HG03460 (cell line): ENCODE data around the gene TOR1A.
"Not testable (repeated sequence)": the region's sequence is repeated elsewhere in the genome, so short reads cannot be mapped to it uniquely, and the experiment has no call there.

Experiments used
- ATAC-seq: cut with Tn5 transposase; IDR thresholded peaks from one replicate; pipeline ENCODE4 v1.9.1; 2021; ENCODE audit not compliant: unreplicated experiment

Gene TOR1A

GRCh38 chr9:129783516-129784361, 40.2 kb downstream of the TOR1A start:
- ATAC-seq, result no peak

DNA sequence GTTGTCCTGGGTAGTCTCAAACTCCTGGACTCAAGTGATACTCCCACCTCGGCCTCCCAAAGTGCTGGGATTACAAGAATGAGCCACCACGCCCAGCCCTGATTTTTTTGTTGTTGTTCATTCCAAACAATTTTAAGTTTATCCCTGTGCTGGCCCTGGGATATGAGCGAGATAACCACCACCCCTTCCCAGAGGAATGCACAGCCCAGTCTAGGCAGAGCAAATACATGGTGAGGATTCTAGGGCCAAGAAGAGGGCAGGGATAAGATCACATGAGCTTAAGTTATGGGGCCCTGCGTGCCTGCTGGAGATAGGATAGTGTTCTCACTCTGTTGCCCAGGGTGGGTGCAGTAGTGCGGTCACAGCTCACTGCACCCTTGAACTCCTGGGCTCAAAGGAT, 42.0 kb downstream of the TOR1A start:
- ATAC-seq, result no peak

GRCh38 chr9:129781131-129781530, 42.8 kb downstream of the TOR1A start:
- no peak for ATAC-seq

GRCh38 chr9:129779560-129780190, 44.3 kb downstream of the TOR1A start:
- ATAC-seq, result no peak

DNA sequence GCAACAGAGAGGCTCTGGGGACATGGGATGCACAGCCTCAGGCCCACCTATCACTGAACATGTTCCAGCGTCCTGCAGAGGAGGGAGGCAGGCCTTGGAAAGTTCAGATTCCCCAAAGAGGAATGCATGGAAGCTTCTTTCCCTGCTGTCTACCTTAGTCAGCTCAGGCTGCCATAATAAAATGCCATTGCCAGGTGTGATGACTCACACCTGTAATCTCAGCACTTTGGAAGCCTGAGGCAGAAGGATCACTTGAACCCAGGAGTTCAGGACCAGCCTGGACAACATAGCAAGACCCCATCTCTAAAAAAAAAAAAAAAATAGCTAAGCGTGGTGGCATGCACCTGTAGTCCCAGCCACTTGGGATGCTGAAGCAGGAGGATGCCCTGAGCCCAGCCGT, 45.5 kb downstream of the TOR1A start:
- no peak for ATAC-seq

DNA sequence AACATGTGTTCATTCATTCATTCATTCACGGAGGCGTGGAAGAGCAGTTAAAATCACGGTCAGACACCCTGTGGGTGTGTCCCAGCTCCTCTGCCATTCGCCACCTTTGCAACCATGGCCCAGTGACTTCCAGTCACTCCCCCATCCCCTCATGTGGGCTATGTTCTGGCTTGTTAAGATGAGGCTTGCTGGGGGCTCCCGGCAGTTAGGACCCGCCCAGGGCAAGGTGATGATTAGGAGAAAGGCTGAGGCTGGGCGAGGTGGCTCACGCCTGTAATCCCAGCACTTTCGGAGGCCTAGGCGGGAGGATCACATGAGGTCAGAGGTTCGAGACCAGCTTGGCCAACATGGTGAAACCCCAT, 46.2 kb downstream of the TOR1A start:
- no peak for ATAC-seq

- no peak for ATAC-seq
Observed at GRCh38 chr9:129776938-129777768, 46.8 kb downstream of the TOR1A start.

GRCh38 chr9:129776566-129776937, 47.4 kb downstream of the TOR1A start:
- no peak for ATAC-seq

DNA sequence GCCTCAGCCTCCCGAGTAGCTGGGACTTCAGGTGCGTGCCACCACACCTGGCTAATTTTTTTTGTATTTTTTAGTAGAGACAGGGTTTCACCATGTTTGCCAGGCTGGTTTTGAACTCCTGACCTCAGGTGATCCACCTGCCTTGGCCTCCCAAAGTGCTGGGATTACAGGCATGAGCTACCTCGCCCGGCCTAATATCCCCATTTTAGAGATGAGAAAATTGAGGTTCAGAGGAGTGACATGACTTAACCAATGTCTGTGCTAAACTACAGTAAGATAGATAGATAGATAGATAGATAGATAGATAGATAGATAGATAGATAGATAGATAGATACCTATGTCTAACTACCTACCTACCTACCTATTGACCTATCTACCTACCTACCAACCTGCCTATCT, 47.8 kb downstream of the TOR1A start:
- ATAC-seq, result not testable (repeated sequence)

DNA sequence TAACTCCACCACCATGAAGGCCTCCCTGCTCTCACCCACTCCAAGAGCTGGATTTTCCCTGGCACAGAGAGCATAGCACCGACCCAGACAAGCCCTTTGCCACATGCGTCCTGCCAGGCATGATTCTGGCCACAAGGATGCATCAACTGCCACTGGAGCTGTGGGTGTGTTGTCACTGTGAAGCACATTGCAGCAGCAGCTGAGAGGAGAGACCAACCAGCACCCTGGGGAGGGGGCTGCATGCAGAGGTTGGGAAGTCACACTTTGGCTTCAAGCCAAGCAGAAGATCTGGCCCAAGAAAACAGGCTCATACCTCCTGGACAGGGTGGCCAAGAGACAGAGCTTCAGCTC, 48.5 kb downstream of the TOR1A start:
- no peak for ATAC-seq

- no peak for ATAC-seq
Observed at GRCh38 chr9:129774791-129775447, 49.0 kb downstream of the TOR1A start.

GRCh38 chr9:129773262-129774048, 50.5 kb downstream of the TOR1A start:
- ATAC-seq, result no peak

DNA sequence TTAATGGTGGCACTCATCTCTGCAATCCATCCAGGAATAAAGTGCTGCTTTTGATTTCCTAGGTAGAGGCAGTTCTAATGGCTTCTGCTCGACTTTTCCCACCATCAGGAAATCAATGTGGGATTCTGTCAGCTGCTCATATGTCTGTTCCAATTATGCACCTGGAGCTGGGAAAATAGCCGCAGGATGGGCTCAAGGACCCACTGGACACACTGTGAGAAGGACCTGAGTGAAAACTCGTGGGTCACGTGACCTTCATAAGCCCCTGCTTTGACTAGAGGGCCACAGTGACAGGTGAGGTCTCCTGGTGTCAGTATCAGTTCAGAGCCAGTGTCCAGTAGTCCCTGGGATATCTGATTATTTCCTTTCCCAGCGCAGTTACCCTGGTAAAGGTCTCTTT, 53.2 kb downstream of the TOR1A start:
- ATAC-seq, result no peak

DNA sequence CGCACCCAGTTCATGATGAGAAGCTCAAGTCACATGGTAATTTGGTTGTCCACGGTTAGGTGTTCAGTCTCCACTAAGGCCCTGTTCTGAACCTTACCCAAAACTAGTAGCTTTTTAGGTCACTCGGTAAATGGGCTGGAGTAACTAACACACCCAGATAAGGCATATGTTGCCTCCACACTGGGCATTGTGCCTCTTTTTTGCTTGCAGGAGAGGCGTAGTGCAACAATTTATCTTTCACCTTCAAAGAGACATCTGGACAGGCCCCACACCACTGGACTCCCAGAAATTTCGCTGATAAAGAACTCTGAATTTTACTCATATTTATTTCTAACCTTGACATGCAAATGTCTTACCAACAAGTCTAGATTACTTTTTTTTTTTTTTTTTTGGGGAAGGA, 54.3 kb downstream of the TOR1A start:
- ATAC-seq, result no peak

GRCh38 chr9:129768486-129768885, 55.5 kb downstream of the TOR1A start:
- no peak for ATAC-seq

GRCh38 chr9:129765764-129766317, 58.1 kb downstream of the TOR1A start:
- no peak for ATAC-seq

- ATAC-seq, result no peak
Observed at GRCh38 chr9:129762985-129763926, 60.7 kb downstream of the TOR1A start.
